GM23338 (cell line): Measurements from ENCODE around the gene TBC1D17. TPM values are rescaled to one million over a fixed set of nuclear protein-coding genes. Genes with fewer than 3 reads are reported as not detected.

Experiments
- ATAC-seq: fragments of 200-7000 bp; cut with Tn5 transposase; 3 replicates; pipeline ENCODE4 v1.9.1; 2020
- DNase-seq: peaks from one replicate; pipeline ENCODE4 v3.0.0-alpha.2; 2015; ENCODE audit warnings: low spot score
- H2AFZ ChIP-seq: fragments of 200-600 bp; sonication (generic); 2 replicates; pipeline ENCODE4 v1.8.0; 2016; ENCODE audit warnings: antibody characterized with exemption, mild to moderate bottlenecking, moderate library complexity
- H3F3A ChIP-seq: fragments of 200-600 bp; sonication (generic); replicated peaks from 2 replicates; pipeline ENCODE4 v1.8.0; 2017; ENCODE audit warnings: antibody characterized with exemption, mixed run types, low read depth
- H3K27ac ChIP-seq: fragments of 200-600 bp; sonication (generic); 2 replicates; pipeline ENCODE4 v1.6.1; 2016; ENCODE audit warnings: low read depth
- H3K27me3 ChIP-seq: fragments of 200-600 bp; sonication (generic); 2 replicates; pipeline ENCODE4 v1.8.0; 2016; ENCODE audit warnings: mild to moderate bottlenecking, mixed run types, moderate library complexity; ENCODE audit not compliant: insufficient read depth
- H3K36me3 ChIP-seq: fragments of 200-600 bp; sonication (generic); 2 replicates; pipeline ENCODE4 v1.8.0; 2016; ENCODE audit warnings: mild to moderate bottlenecking; ENCODE audit not compliant: insufficient read depth
- H3K4me1 ChIP-seq: fragments of 200-600 bp; sonication (generic); 2 replicates; pipeline ENCODE4 v1.8.0; 2016; ENCODE audit warnings: mild to moderate bottlenecking, moderate library complexity; ENCODE audit not compliant: insufficient read depth
- H3K4me2 ChIP-seq: fragments of 200-600 bp; sonication (generic); 2 replicates; pipeline ENCODE4 v1.7.1; 2017; ENCODE audit warnings: mixed run types
- H3K4me3 ChIP-seq: fragments of 200-600 bp; sonication (generic); 2 replicates; pipeline ENCODE4 v1.6.1; 2016; ENCODE audit warnings: mixed run types
- H3K79me2 ChIP-seq: fragments of 200-600 bp; sonication (generic); replicated peaks from 2 replicates; pipeline ENCODE4 v1.8.0; 2017; ENCODE audit warnings: mild to moderate bottlenecking; ENCODE audit not compliant: insufficient read depth
- H3K9me2 ChIP-seq: fragments of 200-600 bp; sonication (generic); 2 replicates; pipeline ENCODE4 v1.8.0; 2017; ENCODE audit not compliant: insufficient read depth
- H4K20me1 ChIP-seq: fragments of 200-600 bp; sonication (generic); replicated peaks from 2 replicates; pipeline ENCODE4 v1.8.0; 2017; ENCODE audit warnings: mild to moderate bottlenecking; ENCODE audit not compliant: insufficient read depth
- H3K27ac Mint-ChIP-seq: 2 replicates; pipeline ENCODE4 v1.8.0; 2020; ENCODE audit warnings: inconsistent platforms, mild to moderate bottlenecking, moderate library complexity, mixed read lengths
- H3K27me3 Mint-ChIP-seq: 3 replicates; pipeline ENCODE4 v1.8.0; 2022; ENCODE audit warnings: low read depth, mild to moderate bottlenecking, moderate library complexity, mixed read lengths, inconsistent platforms; ENCODE audit not compliant: insufficient read depth, poor library complexity
- H3K36me3 Mint-ChIP-seq: 3 replicates; pipeline ENCODE4 v1.8.0; 2021; ENCODE audit warnings: low read depth, mild to moderate bottlenecking, inconsistent platforms, moderate library complexity, mixed read lengths
- H3K4me1 Mint-ChIP-seq: 3 replicates; pipeline ENCODE4 v1.8.0; 2020; ENCODE audit warnings: mild to moderate bottlenecking, inconsistent platforms, mixed read lengths
- H3K4me3 Mint-ChIP-seq: 3 replicates; pipeline ENCODE4 v1.8.0; 2021; ENCODE audit warnings: moderate library complexity, mild to moderate bottlenecking, inconsistent platforms, mixed read lengths
- H3K9me3 Mint-ChIP-seq: 3 replicates; pipeline ENCODE4 v1.8.0; 2020; ENCODE audit warnings: moderate library complexity, mild to moderate bottlenecking, inconsistent platforms, mixed read lengths
- CREB1 ChIP-seq: fragments of 250-450 bp; sonication (Bioruptor Pico); IDR thresholded peaks from 2 replicates; pipeline ENCODE4 v1.5.0; 2020; ENCODE audit warnings: low read depth, mild to moderate bottlenecking, moderate library complexity
- EZH2 ChIP-seq: fragments of 200-600 bp; sonication (generic); IDR thresholded peaks from one replicate; pipeline ENCODE4 v1.8.0; 2017; ENCODE audit warnings: antibody characterized with exemption, mild to moderate bottlenecking, low read depth; ENCODE audit not compliant: unreplicated experiment
- EZH2phosphoT487 ChIP-seq: fragments of 200-600 bp; sonication (generic); IDR thresholded peaks from one replicate; pipeline ENCODE4 v1.8.1; 2018; ENCODE audit warnings: antibody characterized with exemption; ENCODE audit not compliant: unreplicated experiment
- JUNB ChIP-seq: IDR thresholded peaks from one replicate; pipeline ENCODE4 v1.6.1; 2016; ENCODE audit warnings: antibody characterized with exemption; ENCODE audit not compliant: unreplicated experiment
- NANOG ChIP-seq: IDR thresholded peaks from 2 replicates; pipeline ENCODE4 v1.6.1; 2016; ENCODE audit warnings: antibody characterized with exemption, borderline replicate concordance
- POLR2AphosphoS5 ChIP-seq: IDR thresholded peaks from 2 replicates; pipeline ENCODE4 v1.6.1; 2016; ENCODE audit warnings: antibody characterized with exemption, low read depth
- STAT1 ChIP-seq: IDR thresholded peaks from one replicate; pipeline ENCODE4 v1.6.1; 2016; ENCODE audit warnings: antibody characterized with exemption; ENCODE audit not compliant: unreplicated experiment
- ZNF114 ChIP-seq: fragments of 250-450 bp; sonication (Bioruptor Pico); IDR thresholded peaks from 2 replicates; pipeline ENCODE4 v1.5.0; 2020; ENCODE audit warnings: mild to moderate bottlenecking, moderate library complexity
- ZNF331 ChIP-seq: fragments of 250-450 bp; sonication (Bioruptor Pico); IDR thresholded peaks from 2 replicates; pipeline ENCODE4 v1.5.0; 2020; ENCODE audit warnings: low read depth, mild to moderate bottlenecking, moderate library complexity
- ZNF462 ChIP-seq: fragments of 250-450 bp; sonication (Bioruptor Pico); IDR thresholded peaks from 2 replicates; pipeline ENCODE4 v1.5.0; 2020; ENCODE audit warnings: mild to moderate bottlenecking, moderate library complexity
- polyA plus RNA-seq: library from polyadenylated mRNA; unstranded; fragments of >200 nt; fragmentation: Nextera tagmentation; extraction: Ambion mirVana; gene quantifications from 2 replicates; pipeline ENCODE4 v1.2.1, GENCODE V29; 2016
- total RNA-seq: library from RNA; depleted of rRNA; stranded (reverse); fragments of >200 nt; shearing (Covaris generic); gene quantifications from 2 replicates; pipeline ENCODE4 v1.2.3, GENCODE V29; 2014
- TF ChIP-seq, protein P1 (sequence below), 2 experiments: fragments of 200-600 bp in 1 of 2; sonication (generic) in 1 of 2; conservative IDR thresholded peaks; 2 replicates each; pipeline versions ENCODE4 v1.5.1 to v1.6.1; 2016 to 2017; ENCODE audit warnings: antibody characterized with exemption in 2 of 2, low read depth in 2 of 2, mild to moderate bottlenecking in 2 of 2, moderate library complexity in 1 of 2
- TF ChIP-seq, protein P2 (sequence below): IDR thresholded peaks from 2 replicates; pipeline ENCODE4 v1.6.1; 2016; ENCODE audit warnings: antibody characterized with exemption
- TF ChIP-seq, protein P3 (sequence below): IDR thresholded peaks from one replicate; pipeline ENCODE4 v1.6.1; 2018; ENCODE audit warnings: antibody characterized with exemption; ENCODE audit not compliant: unreplicated experiment

The TBC1D17 gene
- total and polyA plus RNA-seq, 2 experiments from 2014 or later: 19.3 to 43.1 TPM

DNA sequence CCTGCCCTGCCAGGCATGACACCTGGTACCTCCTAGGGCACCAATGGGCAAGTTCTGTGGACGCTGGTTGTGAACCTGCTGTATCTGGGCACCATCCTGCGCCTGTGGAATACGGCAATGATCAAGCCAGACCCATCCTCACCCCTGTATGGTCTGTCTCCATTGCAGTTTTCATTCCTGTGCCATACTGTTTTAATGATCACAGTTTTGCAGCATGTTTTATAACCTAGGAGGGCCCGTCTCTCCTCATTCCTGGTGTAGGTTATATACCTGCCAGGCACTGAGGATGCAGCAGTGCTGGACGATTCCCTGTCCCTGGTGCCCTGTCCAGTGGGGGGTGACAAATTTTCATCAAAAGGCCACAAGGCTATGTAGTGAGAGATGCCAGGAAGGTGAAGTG lies 5.6 kb downstream of the TBC1D17 start (continued):
- no peak for TF ChIP-seq ZNF462 (CRISPR knock-in tag)
- TF ChIP-seq CREB1 (CRISPR knock-in tag): no peak
- no peak for TF ChIP-seq ZNF114

GRCh38 chr19:49884109-49884508 lies 6.6 kb downstream of the TBC1D17 start:
- Histone ChIP-seq H3K27me3 (no peaks in the 10 kb centered on the region), H3K36me3 (peaks cover 36% of the 10 kb centered on the region), H3K27ac (no peak overlapping the region), H3K4me1 (peaks cover 2% of the 10 kb centered on the region; the same call in 1 of the 2 replicates), H3K4me2 (no peak overlapping the region), H3K9me2 (no peaks in the 10 kb centered on the region), H3K79me2 (peaks cover 11% of the 10 kb centered on the region), H4K20me1 (peaks cover 8% of the 10 kb centered on the region), H3F3A (peaks cover 18% of the 10 kb centered on the region; the same call in 1 of the 2 replicates), H3K4me3 (no peak overlapping the region), H2AFZ (no peak overlapping the region)
- no peak for DNase-seq
- Mint-ChIP-seq H3K4me3 (no peak overlapping the region), H3K36me3 (peaks cover 69% of the 10 kb centered on the region), H3K27me3 (peaks cover 13% of the 10 kb centered on the region), H3K9me3 (peaks cover 8% of the 10 kb centered on the region; the same call in 2 of the 3 replicates), H3K27ac (no peak overlapping the region), H3K4me1 (peaks cover 5% of the 10 kb centered on the region; the same call in 2 of the 3 replicates)
- ATAC-seq: no peak
- TF ChIP-seq JUNB (no peak), EZH2 (no peak), ZNF114 (no peak), CREB1 (CRISPR knock-in tag) (no peak), STAT1 (no peak), ZNF331 (no peak), EZH2phosphoT487 (no peak), NANOG (no peak), POLR2AphosphoS5 (no peak)
- TF ChIP-seq, protein P1, sequence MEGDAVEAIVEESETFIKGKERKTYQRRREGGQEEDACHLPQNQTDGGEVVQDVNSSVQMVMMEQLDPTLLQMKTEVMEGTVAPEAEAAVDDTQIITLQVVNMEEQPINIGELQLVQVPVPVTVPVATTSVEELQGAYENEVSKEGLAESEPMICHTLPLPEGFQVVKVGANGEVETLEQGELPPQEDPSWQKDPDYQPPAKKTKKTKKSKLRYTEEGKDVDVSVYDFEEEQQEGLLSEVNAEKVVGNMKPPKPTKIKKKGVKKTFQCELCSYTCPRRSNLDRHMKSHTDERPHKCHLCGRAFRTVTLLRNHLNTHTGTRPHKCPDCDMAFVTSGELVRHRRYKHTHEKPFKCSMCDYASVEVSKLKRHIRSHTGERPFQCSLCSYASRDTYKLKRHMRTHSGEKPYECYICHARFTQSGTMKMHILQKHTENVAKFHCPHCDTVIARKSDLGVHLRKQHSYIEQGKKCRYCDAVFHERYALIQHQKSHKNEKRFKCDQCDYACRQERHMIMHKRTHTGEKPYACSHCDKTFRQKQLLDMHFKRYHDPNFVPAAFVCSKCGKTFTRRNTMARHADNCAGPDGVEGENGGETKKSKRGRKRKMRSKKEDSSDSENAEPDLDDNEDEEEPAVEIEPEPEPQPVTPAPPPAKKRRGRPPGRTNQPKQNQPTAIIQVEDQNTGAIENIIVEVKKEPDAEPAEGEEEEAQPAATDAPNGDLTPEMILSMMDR (conservative IDR thresholded peaks at IDR 0.05; ENCODE audit: low read depth in 2 of 2): no peak
- TF ChIP-seq, protein P2, sequence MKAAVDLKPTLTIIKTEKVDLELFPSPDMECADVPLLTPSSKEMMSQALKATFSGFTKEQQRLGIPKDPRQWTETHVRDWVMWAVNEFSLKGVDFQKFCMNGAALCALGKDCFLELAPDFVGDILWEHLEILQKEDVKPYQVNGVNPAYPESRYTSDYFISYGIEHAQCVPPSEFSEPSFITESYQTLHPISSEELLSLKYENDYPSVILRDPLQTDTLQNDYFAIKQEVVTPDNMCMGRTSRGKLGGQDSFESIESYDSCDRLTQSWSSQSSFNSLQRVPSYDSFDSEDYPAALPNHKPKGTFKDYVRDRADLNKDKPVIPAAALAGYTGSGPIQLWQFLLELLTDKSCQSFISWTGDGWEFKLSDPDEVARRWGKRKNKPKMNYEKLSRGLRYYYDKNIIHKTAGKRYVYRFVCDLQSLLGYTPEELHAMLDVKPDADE: no peak
- TF ChIP-seq, protein P3, sequence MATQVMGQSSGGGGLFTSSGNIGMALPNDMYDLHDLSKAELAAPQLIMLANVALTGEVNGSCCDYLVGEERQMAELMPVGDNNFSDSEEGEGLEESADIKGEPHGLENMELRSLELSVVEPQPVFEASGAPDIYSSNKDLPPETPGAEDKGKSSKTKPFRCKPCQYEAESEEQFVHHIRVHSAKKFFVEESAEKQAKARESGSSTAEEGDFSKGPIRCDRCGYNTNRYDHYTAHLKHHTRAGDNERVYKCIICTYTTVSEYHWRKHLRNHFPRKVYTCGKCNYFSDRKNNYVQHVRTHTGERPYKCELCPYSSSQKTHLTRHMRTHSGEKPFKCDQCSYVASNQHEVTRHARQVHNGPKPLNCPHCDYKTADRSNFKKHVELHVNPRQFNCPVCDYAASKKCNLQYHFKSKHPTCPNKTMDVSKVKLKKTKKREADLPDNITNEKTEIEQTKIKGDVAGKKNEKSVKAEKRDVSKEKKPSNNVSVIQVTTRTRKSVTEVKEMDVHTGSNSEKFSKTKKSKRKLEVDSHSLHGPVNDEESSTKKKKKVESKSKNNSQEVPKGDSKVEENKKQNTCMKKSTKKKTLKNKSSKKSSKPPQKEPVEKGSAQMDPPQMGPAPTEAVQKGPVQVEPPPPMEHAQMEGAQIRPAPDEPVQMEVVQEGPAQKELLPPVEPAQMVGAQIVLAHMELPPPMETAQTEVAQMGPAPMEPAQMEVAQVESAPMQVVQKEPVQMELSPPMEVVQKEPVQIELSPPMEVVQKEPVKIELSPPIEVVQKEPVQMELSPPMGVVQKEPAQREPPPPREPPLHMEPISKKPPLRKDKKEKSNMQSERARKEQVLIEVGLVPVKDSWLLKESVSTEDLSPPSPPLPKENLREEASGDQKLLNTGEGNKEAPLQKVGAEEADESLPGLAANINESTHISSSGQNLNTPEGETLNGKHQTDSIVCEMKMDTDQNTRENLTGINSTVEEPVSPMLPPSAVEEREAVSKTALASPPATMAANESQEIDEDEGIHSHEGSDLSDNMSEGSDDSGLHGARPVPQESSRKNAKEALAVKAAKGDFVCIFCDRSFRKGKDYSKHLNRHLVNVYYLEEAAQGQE: no peak
